Activated CD4-positive, alpha-beta T cell treated with anti-CD3 and anti-CD28 coated beads for 48 hours (primary cell): Measurements from ENCODE around the gene RHAG.
A peak's percentile ranks its signal among the peaks of the same experiment; 100 is the strongest.

Experiments
- DNase-seq: peaks from one replicate; pipeline ENCODE4 v3.0.0-alpha.2; 2020

Gene RHAG

DNA sequence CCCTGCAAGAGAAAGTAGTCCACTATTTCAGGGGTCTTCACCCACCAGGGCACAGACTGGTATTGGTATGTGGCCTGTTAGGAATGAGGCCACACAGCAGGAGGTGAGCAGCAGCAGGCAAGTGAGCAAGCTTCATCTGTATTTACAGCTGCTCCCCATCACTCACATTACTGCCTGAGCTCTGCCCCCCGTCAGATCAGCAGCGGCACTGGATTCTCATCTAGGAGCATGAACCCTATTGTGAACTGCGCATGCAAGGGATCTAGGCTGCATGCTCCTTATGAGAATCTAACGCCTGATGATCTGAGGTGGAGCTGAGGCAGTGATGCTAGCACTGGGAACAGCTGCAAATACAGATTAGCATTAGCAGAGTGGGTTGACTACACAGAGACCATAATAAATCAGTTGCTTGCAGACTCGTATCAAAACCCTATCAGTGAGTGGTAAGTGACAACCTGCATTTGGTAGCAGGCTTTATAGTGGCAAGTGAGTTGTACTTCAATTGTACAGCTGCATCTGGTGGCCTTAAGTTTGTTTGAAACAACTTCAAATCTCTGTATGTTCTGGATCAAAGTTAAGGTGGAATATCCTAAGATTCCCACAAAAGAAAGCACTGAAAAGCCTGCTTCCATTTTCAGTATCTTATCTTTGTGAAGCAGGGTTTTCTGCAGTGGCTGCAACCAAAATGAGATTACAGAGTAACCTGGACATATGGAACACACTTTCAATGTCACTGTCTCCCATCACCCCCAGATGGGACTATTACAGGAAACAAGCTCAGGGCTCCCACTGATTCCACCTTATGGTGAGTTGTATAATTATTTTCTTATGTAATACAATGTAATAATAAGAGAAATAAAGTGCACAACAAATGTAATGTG is 73.4 kb downstream of the RHAG start:
- DNase-seq, result no peak

DNA sequence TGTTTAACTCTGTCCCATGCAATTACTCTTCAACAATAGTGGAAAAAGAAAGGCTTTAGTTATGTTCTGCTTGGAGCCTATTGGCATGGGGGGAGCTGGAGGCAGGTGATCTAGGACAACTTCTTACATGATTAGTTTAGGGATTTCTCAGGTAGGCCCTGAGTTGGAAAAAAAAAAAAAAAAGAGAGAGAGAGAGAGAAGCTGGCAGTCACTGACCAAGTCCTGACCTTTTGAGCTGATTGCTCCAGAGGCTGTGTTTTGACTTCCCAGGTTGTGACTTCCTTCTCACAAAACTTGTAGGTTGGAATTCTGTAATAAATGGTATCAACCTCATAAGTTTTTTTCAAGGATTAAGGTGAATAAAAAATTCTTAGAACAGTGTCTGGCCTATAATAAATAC is 78.4 kb downstream of the RHAG start:
- DNase-seq, result no peak

DNA sequence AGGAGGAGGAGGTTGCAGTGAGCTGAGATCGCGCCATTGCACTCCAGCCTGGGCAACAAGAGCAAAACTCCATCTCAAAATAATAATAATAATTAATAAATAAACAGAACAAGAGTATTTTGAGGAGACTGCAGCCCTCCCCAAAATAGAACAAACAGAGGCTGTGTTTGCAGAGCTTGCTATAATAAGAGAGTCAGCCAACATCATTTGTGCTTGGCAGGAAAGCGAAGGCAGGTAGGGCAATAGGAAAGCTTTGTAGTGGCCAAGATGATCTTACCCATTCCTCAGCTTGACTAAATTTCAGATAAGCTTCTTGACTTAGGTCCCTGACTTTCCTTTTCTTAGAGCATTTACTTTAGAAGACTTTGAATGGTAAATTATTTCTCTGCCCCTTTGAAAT is 79.5 kb downstream of the RHAG start:
- no peak for DNase-seq

DNA sequence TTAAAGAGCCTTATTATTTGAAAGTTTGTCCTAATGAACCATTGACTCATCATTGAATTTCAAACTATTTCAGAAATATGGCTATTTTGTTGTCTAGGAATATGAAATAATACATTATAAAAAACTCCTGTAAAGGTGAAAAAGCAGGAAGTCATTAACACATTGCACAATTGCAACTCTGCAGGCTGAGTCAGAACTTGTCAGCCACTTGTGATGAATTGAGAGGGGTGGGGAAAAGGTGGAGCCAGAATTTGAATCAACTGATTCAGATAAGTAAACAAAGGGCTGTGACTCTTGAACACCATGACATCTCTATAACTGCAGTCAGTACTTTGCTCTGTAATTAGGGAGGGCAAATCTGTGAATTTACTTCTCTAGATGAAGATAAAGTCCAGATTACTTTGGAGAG is 80.2 kb downstream of the RHAG start:
- DNase-seq, result peak; percentile 24

DNA sequence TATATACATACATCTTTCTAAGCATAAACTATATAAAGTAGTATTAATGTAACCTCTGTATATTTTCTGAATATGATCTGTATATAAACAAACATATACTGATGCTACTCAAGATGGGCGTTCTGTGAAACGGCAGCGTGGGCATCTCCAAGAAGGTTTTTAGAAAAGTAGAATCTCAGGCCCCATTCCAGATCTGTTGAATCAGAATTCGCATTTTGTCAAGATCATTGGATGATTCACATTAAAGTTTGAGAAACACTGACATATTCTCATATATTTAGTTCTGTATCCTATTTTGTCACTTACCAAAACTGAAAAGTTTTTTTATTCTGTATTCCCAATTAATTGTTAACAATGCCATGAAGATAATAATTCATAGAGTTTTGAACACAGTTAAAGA is 80.7 kb downstream of the RHAG start:
- no peak for DNase-seq
